ENCODE measurements around the gene ASIC4.

DNA sequence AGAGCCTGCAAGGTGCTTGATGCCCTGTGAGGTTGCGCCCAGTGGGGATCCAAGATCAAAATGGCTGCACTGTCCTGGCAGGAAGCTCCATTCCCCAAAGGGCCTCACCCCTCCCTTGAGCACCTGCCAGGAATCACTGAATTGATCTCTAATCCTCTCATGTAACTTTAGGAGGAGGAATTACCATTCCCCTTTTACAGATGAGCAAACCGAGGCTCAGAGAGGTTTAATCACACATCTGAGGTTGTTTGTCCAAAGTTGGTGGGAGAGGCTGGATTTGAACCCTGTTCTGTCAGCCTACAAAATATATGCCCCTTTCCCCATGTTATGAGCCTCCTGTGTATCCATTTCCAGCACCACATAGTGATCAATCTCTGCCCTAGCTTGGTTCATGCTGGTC lies 10.5 kb downstream of the ASIC4 start:
- TF ChIP-seq, protein P1, sequence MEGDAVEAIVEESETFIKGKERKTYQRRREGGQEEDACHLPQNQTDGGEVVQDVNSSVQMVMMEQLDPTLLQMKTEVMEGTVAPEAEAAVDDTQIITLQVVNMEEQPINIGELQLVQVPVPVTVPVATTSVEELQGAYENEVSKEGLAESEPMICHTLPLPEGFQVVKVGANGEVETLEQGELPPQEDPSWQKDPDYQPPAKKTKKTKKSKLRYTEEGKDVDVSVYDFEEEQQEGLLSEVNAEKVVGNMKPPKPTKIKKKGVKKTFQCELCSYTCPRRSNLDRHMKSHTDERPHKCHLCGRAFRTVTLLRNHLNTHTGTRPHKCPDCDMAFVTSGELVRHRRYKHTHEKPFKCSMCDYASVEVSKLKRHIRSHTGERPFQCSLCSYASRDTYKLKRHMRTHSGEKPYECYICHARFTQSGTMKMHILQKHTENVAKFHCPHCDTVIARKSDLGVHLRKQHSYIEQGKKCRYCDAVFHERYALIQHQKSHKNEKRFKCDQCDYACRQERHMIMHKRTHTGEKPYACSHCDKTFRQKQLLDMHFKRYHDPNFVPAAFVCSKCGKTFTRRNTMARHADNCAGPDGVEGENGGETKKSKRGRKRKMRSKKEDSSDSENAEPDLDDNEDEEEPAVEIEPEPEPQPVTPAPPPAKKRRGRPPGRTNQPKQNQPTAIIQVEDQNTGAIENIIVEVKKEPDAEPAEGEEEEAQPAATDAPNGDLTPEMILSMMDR (IDR thresholded peaks at IDR 0.05; ENCODE audit: low read depth, low read length), result no peak
- no peak for TF ChIP-seq POLR2A (IDR thresholded peaks at IDR 0.05; ENCODE audit: extremely low read depth, insufficient read length)
